ENCODE results near the gene TOB2.
A peak's percentile ranks its signal among the peaks of the same experiment; 100 is the strongest.
"Not testable (repeated sequence)": the region's sequence is repeated elsewhere in the genome, so short reads cannot be mapped to it uniquely, and the experiment has no call there.

TOB2 gene

DNA sequence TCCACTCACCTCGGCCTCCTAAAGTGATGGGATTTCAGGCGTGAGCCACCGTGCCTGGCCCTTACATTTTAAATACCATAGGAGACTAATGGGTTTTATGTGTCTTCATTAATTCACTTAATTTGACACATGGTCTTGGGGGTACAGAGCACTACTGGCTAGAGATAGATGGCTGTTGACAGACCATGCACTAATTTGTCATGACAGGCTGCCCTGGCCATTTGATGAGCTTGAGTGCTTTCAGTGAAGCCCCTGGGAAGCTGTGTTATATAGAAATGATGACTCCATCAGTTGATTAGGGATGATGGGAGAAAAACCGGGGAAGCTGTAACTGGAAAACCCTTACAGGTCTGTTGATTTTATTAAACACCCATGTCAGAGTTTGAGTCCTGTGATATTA, 15.3 kb upstream of the TOB2 start:
- no peak for DNase-seq

DNA sequence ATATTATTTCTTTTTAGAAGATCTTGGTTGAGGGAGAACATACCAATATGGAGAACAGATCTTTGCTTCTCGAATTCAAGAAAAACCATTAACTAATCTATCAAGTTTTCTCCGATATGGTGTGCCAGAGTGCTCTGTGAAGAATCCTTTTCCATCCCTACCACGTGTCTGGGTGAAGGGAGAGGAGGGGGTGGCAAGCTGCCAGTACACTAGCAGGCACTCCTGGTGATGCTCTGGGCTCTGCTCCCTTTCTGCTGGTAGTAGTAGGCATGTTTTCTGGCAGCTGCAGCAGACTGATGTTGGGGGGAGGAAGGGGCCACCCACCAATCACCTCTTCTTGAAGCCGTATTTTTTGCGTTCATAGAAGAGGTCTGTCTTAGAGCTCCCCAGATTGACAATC, 13.5 kb upstream of the TOB2 start:
- not testable (repeated sequence) for DNase-seq

DNA sequence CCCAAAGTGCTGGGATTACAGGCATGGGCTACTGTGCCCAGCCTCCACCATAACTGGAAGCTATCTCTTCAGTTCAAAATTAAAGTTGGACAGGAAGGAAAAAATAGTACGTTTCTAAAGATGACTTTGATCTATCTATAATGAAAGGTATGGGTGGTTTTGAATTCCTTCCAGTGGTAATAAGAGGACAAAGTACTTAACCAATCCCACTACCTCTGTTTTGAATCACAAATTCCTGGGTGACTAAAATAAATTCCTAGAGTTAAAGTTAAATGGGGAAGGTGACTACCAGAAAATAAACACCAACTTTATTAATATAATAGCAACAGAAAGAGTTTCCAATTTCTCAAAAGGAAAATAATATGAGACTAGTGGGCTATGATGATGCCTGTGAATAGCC, 12.8 kb upstream of the TOB2 start:
- no peak for DNase-seq

DNA sequence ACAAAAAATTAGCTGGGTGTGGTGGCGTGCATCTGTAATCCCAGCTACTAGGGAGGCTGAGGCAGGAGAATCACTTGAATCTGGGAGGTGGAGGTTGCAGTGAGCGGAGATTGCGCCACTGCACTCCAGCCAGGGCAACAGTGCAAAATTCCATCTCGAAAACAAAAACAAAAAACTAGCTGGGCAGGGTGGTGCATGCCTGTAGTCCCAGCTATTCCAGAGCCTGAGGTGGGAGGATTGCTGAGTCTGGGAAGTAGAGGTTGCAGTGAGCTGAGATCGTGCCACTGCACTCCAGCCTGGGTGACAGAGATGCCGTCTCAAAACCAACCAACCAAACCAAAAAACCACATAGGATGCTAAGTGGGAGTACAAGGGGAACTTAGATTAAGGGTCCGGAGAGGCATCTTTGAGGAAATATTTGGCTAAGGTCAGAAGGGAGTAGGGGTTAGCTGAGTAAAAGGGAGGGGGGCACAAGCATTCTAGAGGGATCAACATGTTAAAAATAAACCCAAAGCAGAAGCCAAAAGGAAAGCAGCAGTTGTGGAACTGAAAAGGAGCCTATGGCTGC, 11.6 kb upstream of the TOB2 start:
- DNase-seq = no peak

DNA sequence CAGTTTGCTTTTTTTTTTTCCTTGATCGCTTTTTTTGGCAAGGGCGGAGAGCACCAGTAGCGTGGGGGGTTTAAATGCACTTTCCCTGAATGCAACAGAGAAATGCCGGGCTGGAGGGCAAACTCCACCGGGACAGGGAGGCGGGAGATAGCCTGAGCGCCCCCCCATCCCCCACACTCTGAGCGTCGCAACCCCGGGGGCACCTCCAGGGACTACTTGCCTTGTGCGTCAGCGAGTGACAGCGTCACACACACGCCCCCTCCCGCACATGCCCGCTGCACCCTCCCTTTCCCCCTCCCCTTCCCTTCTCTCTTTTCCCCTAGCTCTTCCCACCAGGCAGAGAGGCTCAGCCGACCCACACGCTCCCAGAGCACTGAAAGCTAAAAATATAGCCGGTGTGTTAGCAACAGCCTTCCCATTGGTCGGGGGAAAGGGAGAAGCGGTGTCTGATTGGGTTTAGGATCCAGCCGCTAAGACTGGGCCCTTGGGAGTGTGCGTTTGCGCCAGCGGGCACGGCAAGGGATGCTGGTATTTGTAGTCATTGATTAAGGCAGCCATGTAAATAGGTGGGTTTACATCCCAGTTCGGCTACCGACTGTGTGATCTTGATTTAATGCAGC, 1.7 kb upstream of the TOB2 start:
- peak; percentile 91 for DNase-seq

DNA sequence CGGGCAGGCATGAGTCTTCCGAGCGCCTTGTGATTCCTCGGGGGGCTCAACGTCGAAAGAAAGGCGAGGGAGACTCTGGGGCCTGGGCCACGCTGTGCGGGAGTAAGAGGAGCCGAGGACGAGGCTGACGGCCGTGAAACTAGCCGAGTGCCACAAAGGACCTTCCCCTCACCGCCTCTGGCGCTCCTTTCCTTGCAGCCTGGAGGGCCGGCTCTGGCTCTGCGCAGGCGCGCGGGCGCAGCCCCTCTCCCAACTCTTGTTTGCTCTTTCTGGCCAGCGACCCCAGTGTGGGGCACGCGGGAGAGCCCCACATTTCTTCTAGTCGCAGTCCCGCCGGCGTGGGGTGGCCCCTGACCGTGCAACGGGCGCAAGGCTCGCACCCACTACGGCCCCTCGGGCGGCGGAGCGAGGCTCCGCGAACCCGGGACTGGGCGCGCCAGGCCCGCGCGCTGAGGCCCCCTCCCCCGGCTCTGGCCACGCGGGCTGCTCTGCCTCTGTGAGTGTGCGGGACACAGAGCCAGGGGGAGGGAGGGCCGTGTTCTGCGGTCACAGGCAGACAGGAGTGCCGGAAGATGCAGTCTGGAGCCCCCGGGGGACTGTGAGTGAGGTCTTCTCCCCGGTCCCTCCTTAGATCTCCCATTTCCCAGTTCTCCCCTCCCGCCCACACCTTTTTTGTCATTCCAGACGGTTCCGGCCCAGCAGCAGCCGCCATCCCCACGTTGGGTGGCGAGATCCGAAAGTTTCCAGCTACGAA, 1.0 kb upstream of the TOB2 start:
- peak; percentile 15 for DNase-seq

DNA sequence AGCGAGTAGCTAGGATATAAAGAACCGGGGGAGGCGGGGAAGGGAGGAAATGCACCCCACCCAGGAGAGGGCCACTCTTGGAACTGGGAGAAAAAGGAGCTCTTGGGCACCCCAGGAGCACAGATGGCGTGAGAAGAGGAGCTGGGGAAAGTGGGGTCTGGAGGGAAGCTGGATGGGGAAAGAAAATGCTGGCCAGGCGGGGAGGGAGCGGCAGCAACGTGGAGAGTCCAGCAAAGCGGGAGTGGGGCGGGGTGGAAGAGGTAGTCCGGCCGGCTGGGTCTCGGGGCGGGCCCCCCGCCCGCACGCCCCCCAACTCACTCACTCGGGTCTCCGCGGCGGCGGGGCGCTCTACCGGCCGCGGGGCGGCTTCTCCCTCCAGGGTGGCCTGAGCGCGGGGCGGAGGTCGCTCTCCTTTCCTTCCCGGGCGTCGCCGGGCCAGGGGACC, 522 bp downstream of the TOB2 start:
- DNase-seq = no peak

DNA sequence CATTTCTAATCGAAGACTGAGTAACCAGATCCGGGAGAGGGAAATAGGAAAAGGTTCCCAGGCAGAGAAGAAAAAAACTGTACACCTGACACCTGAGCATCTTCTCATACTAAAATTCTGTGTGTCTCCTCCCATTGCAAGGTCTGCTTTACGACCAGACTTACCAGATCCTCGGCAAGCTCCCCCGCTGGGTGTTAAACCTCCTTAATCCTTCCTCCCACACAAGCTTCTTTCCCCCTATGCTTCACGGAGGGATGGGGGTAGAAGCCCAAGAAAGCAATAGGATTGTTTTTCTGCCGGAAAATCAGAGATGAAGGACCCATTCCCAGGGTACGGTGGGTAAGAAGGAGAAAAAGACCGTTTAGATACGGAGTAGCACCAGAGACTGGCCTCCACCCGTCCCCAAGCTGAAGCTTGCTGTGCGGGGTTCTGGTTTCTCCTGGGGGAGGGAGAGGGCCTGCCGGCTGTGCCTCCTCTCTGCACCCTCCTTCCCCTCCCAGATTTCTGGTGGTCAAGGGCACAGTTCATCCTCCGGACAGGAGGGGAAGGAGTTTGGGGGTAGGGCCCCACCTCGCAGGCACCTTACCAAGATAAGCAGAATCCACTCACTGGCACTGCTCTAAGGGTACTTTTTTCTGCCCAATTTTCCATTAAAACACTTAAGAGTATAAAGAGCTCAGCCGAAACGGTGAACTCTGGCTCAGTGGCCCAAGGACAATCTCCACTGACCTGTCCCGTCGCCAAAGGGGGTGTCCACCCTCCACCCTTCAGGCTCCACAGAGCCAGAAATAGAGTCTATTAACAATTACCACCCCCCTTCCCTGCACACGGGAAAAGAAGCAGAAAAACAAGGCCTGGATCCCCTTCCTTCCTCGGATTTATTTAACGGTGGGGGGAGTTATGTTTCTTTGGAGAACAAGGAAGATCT, 1.2 kb downstream of the TOB2 start:
- DNase-seq = no peak

DNA sequence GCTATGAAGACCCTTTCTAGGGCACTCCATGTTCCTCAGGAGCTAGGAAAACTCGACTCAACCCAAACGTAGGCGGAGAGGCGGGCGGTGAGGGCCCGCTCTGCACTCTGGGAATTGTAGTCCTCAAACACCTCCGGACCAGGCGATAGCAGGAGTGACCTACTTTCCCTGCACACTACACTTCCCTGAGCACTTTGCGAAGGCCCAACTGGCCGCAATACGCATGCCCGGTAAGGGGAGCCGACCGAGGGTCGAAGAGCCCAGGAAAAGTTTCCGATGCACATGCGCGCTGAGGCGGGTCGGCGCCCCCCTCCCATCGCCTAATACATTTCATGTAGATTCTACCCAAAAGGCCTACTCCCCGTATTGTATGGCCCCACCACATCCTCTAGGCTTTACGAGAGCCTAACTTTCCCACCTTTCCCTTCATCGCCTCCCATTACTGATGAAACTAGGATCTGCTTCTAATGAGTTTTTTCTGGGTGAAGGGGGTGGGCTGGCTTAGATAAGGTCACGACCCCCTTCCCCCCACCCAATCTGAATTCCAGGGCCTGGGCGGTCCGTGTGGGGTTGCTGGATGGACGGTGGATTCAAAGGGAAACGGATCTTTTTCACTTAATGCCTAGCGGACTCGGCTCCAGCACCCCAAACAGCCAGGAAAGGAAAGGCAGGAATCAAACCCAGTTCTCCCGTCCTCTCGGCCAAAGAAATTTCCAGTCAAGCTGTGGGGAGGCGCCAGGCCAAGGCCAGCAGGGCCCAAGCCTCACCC, 2.1 kb downstream of the TOB2 start:
- DNase-seq = peak; percentile 83

DNA sequence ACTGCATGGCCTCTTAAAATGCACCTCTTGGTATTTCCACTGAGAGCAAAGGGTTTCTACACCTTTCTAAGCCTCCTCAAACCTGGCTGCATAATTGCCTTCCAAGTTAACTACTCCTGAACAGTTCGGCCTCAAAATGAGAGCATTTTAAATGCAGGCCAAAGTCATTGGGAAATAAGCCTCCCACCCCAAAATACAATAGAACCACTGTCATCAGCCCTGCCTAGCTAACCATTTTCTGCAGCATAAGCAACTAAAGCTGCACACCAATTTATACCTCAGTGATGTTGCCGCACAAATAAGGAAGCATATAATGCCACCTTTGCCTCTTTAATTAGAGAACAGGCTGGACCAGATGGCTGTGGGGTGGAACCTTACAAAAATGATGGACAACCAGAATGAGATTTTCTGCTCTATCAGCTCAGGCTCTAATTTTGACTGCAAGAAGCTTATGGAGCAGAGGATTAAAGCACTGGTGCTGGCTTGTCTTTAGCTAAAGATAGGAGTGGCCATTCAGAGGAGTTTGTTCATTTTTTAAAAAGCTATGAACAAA, 4.3 kb downstream of the TOB2 start:
- no peak for DNase-seq

DNA sequence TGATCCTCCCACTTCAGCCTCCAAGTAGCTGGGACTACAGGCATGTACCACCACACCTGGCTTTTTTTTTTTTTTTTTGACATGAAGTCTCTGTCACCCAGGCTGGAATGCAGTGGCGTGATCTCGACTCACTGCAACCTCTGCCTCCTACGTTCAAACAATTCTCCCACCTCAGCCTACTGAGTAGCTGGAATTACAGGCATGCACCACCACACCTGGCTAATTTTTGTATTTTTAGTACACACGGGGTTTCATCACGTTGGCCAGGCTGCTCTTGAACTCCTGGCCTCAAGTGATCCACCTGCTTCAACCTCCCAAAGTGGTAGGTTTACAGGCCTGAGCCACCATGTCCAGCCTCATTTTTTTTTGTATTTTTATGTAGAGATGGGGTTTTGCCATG, 6.1 kb downstream of the TOB2 start:
- DNase-seq = not testable (repeated sequence)

DNA sequence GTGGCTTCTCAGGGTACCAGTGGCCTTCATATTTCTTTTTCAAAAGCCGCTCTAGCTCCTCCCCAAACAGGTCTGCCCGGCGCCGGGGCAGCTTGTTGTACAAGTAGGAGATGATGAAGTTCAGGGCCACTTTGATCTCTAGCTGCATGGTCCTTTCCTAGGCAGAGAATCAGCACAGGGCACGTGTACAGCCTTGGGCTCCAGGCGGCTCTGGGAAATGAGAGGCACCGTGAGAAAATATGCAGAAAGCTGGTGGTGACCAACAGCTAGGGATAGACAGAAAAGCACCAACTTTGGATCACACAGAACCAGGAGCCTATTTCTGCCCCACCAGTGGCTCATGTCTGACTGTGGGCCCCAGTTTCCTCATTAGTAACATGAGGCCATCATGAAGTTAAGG, 9.4 kb downstream of the TOB2 start:
- no peak for DNase-seq

DNA sequence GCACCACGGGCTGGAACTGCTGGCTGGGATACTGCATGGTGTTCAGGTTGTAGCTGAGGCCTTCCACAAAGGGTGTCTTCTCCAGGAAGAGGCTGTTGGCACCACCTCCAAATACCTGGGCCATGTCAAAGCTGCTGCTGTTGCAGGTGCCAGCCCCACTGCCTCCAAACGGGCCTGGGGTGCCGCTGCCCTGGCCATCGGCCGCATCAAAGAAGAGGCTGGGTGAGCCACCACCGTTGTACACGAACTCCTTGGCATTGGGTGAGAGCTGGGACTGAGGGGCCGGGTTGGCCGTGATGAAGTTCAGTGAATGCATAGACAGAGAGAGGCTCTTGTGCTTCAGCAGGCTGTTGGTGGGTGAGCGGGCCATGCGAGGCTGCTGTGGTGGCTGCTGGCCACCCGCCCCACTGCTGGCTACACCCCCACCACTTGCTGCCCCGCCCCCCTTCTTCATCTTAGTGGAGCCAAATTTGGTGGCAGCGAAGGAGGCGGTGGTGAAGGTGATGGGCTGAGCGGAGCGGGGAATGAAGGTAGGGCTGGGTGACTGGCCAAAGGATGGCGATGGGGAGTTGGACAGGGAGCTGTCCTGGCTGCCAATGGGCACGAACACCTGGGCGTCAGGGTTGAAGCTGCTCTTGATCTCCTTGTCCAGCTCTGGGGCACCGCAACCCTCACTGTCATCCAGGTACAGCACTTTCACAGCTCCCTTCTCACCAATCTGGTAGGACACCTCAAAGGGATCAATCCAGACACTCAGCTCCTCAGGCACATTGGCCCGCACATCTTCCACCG, 10.1 kb downstream of the TOB2 start:
- DNase-seq = no peak

DNA sequence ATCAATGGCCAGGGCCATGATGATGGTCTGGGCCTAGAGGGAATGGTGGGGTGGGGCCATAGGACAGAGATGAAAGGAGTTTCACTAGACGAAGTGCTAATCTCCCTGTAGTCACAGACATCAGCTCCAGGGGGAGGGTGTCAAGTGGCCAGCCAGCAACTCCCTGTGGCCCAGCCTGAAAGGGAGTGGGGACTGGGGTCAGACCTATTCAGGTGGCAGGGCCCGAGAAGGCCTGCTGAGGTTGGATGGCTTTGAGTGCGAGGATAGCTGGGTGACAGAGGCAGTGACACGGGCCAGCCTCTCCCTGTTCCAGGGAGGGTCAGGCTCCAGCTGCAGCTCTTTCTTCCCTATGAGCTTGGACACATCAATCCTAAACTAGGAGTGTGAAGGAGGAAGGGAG, 11.0 kb downstream of the TOB2 start:
- no peak for DNase-seq

DNA sequence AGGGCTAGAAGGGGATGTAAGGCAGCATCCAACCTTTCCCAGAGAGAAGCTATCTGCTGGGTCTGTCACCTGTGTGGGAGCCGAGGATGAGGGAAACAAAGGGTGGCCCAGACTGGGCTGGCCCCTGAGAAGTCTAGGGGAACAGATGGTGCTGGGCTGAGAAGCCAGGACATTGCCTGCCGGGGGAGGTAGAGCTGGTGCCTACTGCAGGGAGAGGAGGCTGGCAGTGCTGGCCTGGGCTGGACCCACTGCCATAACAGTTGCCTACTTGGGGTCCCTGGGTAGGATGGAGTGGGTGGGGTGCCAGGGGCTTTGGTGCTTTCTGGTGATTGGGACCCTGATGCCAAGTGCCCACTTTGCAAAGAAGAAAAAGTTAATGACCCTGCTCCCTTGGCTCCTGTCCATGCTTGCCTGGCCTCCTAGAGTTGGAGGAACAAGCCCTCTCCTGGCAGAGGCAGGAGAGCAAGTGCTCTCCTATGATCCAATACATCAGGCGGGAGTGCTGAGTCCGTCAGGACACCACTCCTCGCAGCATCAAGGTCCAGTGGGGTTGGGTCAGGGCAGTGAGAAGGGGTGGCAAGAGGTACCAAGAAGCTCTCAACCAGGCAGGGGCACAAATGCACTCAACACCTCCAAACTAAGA, 12.1 kb downstream of the TOB2 start:
- DNase-seq = not testable (repeated sequence)

DNA sequence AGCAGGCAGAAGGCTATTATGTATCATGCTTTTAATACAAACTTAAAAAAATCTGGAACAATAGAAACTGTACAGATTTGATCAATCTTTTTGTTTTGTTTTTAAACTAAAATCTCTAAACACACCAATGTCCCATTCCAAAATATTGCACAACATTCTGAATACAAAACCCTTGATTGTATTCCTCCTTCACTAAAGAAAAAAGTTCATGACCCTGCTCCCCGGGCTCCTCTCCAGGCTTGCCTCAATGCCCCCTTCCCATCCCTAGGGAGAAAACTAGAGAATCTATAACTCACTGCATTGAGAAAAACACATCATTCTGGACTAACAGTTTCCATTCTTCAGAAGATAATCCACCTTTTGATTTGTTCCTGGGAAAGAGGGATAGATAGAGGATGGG, 13.1 kb downstream of the TOB2 start:
- not testable (repeated sequence) for DNase-seq

DNA sequence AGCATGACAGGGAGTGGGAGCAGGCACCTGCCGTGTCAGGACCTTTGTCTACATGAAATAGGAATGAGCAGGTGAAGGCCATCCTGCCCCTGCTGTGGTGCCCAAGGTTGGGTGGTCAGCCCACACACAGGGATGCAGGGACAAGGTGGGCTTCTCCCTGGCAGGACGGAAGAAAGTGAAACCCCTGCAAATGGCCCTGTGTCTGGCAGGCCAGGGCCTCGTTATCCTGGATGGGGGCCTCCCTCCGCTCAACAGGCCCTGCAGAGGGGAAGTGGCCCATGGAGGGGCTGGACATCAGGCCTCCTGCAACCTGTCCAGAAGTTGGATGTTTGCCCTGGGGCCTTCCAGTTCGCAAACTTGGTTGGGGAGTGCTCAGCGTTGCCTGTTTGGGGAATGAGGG, 14.9 kb downstream of the TOB2 start:
- DNase-seq = no peak

DNA sequence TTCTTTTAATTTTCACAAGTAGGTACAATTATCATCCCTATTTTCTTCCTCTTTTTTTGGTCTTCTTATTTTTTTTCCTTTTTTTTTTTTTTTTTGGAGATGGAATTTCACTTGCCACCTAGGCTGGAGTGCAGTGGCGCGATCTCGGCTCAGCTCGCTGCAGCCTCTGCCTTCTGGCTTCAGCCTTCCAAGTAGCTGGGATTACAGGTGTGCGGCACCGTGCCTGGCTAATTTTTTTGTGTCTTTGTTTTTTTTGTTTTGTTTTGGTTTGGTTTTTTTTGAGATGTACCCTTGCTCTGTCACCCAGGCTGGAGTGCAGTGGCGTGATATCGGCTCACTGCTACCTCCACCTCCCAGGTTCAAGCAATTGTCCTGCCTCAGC, 16.7 kb downstream of the TOB2 start:
- DNase-seq = no peak

DNA sequence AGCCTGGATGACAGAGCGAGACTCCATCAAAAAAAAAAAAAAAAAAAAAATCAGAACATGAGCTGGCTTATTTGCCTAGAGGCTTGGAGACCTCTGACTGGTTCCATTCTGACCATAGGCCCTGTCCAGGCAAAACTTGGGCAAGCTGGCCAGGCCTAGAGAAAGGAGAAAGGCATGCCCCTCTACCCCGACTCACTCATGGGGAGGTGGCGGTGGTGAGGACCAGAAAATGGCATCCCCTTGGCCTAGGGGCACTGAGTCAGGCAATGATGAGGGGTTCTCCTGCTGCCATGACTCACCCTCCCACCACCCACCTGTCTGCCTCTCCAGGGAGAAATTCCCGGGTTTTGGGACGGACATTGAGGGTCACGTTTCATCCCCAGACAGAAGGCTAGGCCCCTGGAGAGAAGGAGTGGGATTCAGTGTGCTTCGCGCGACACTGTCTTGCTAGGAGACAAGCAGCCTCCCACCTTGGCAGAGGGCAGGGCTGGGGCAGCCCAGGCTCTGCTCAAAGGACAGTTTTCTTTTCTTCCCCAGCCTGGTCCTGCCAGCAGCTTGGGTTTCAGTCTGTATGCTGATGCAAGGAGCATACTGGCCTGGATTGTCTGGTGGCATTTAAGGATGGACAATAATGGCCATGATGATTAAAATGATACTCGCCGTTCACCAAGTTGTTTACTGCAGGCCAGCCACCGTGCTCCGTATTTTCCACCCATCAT, 17.2 kb downstream of the TOB2 start:
- DNase-seq = no peak

All from NCI-H774 (cell line).